Kidney epithelial cell (primary cell): Measurements from ENCODE around the gene CHD1L. TPM values are rescaled to one million over a fixed set of nuclear protein-coding genes. Genes with fewer than 3 reads are reported as not detected.

Experiments
- DNase-seq: peaks from one replicate; pipeline ENCODE4 v3.0.0-alpha.2; 2010; ENCODE audit warnings: low read depth
- H3K27me3 ChIP-seq: 2 replicates; pipeline ENCODE4 v1.6.0; 2011; ENCODE audit warnings: low read length; ENCODE audit not compliant: control insufficient read depth, insufficient read depth
- H3K36me3 ChIP-seq: 2 replicates; pipeline ENCODE4 v1.5.1; 2011; ENCODE audit warnings: low read length; ENCODE audit not compliant: control insufficient read depth, insufficient read depth
- H3K4me3 ChIP-seq: 2 replicates; pipeline ENCODE4 v1.5.1; 2011; ENCODE audit warnings: low read depth, mild to moderate bottlenecking, control low read depth, low read length
- CTCF ChIP-seq: IDR thresholded peaks from 2 replicates; pipeline ENCODE4 v1.5.1; 2011; ENCODE audit warnings: mild to moderate bottlenecking, moderate library complexity, low read length, control low read depth, inconsistent platforms; ENCODE audit not compliant: insufficient read depth, poor library complexity, severe bottlenecking
- total RNA-seq: library from RNA; depleted of rRNA; stranded (reverse); fragments of >200 nt; gene quantifications from 2 replicates; pipeline ENCODE4 v1.2.3, GENCODE V29; 2015

The CHD1L gene
- total RNA-seq, 1 donor from 2014 or later, result 35.7 TPM

- no peaks in the 10 kb centered on the region for H3K27me3 ChIP-seq
- TF ChIP-seq CTCF, result no peak
- H3K4me3 ChIP-seq, result no peak overlapping the region
- no peaks in the 10 kb centered on the region for H3K36me3 ChIP-seq
- DNase-seq, result no peak
Observed at GRCh38 chr1:147213271-147213670, 29.2 kb upstream of the CHD1L start.

DNA sequence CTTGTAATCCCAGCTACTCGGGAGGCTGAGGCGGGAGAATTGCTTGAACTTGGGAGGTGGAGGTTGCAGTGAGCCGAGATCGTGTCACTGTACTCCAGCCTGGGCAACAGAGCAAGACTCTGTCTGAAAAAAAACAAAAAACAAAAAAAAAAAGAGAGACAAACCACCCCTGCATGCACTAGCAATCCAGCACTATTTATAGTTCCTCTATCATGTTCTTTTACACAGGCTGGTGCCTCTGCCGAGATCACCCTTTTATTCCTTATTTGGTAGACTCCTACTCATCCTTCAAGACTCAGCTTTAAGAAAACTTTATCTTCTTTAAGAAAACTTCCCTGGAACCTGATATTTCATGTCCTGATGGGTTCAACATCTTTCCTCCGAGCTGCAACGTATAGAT lies 28.2 kb upstream of the CHD1L start:
- no peak for TF ChIP-seq CTCF
- Histone ChIP-seq H3K36me3 (no peaks in the 10 kb centered on the region), H3K4me3 (no peak overlapping the region), H3K27me3 (no peaks in the 10 kb centered on the region)
- no peak for DNase-seq

DNA sequence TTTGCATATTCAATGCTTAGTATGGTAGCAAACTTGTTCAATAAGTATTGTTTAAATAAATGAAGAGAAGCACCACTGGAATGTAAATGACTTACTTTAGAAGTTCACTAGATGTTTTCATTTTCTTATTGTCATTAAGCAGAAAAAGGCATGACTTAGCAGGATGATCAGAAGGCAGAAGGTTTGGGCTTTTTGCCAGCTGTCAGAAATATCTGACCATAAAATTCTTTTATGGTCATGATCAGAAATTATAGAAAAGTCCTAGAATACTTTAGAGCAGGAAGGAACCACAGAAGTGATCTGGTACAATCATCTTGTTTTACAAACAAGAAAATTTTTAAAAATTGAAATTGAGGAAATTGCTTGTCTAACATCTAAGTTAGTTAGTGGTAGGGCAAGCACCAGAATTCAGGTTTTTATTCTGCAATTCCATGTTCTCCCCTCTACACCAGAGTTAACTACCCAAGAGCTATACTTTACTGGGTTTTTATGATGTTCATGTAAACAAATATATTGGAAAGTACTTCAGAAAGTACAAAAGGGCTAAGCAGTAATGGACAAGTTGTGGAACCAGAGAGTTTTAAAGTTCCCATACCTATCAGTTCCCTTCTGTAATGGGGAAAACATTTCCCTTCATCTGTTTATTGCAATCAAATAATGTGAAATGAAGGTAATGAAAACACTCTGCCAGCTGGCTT lies 27.5 kb upstream of the CHD1L start:
- TF ChIP-seq CTCF, result no peak
- Histone ChIP-seq H3K36me3 (no peaks in the 10 kb centered on the region), H3K4me3 (no peak overlapping the region)

DNA sequence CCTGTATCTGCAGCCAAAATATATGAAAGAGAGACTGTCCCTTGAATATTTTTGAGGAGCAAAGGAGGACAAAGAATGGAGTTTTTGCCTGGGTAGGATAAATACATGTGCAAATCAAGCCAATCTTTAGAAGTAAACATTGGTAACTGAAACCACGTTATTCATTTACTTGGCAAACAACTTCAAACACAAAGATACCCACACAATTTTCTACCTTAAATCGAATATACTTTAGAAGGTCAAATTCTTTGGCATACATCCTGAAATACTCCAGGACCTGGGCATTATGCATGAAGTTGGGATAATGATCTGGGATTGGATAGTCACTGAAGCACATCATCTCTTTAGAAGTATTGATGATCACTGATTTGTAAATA lies 27.0 kb upstream of the CHD1L start:
- no peaks in the 10 kb centered on the region for H3K27me3 ChIP-seq
- no peak overlapping the region for H3K4me3 ChIP-seq
- no peaks in the 10 kb centered on the region for H3K36me3 ChIP-seq
- DNase-seq, result no peak
- no peak for TF ChIP-seq CTCF

More for the DNA sequence above, 27.5 kb upstream of the CHD1L start:
- no peak for DNase-seq
- H3K27me3 ChIP-seq, result no peaks in the 10 kb centered on the region

GRCh38 chr1:147216124-147216523 lies 26.4 kb upstream of the CHD1L start:
- Histone ChIP-seq H3K4me3 (no peak overlapping the region), H3K27me3 (no peaks in the 10 kb centered on the region), H3K36me3 (no peaks in the 10 kb centered on the region)
- TF ChIP-seq CTCF, result no peak
- DNase-seq, result no peak

GRCh38 chr1:147217141-147217540 lies 25.3 kb upstream of the CHD1L start:
- H3K4me3 ChIP-seq, result no peak overlapping the region
- no peak for DNase-seq
- H3K27me3 ChIP-seq, result no peaks in the 10 kb centered on the region
- no peaks in the 10 kb centered on the region for H3K36me3 ChIP-seq
- no peak for TF ChIP-seq CTCF
